ENCODE results near the gene LNPK.
"Not testable (repeated sequence)": the region's sequence is repeated elsewhere in the genome, so short reads cannot be mapped to it uniquely, and the experiment has no call there.

Gene LNPK

GRCh38 chr2:175976391-175977157 is 25.5 kb downstream of the LNPK start:
- Histone ChIP-seq H3K4me3 (no peak overlapping the region), H3K27ac (no peak overlapping the region)
- no peak for TF ChIP-seq CTCF (IDR thresholded peaks at IDR 0.05)
- DNase-seq (ENCODE audit: low spot score) = no peak

DNA sequence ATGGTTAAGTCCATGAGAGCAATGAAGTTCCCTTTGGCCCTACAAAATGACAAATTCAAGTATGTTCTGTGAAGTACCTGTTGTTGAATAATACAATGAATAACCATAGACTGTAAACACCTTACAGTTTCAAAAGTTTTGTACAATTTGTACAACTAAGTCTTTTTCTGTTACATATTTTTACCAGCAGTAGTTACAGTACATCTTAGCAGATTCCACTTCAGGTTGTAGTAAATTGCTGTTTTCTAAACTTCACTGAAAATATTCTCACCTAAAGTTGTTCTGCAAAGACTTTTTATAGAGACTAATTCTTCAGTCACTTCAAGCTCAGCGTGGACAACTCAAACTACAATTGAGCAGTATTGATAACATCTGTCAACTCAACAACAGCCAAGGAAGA is 28.7 kb downstream of the LNPK start:
- Histone ChIP-seq H3K27ac (no peak overlapping the region), H3K4me3 (no peak overlapping the region)
- no peak for DNase-seq (ENCODE audit: low spot score)
- no peak for TF ChIP-seq CTCF (IDR thresholded peaks at IDR 0.05)

GRCh38 chr2:175966839-175967238 is 35.2 kb downstream of the LNPK start:
- Histone ChIP-seq H3K27ac (no peak overlapping the region), H3K4me3 (no peak overlapping the region)
- TF ChIP-seq CTCF (IDR thresholded peaks at IDR 0.05) = no peak
- DNase-seq (ENCODE audit: low spot score) = no peak

- DNase-seq (ENCODE audit: low spot score) = no peak
- Histone ChIP-seq H3K27ac (no peak overlapping the region), H3K4me3 (no peak overlapping the region)
- TF ChIP-seq CTCF (IDR thresholded peaks at IDR 0.05) = no peak
Observed at GRCh38 chr2:175965773-175966172, 36.3 kb downstream of the LNPK start.

GRCh38 chr2:175964195-175964594 is 37.9 kb downstream of the LNPK start:
- no peak for DNase-seq (ENCODE audit: low spot score)
- Histone ChIP-seq H3K27ac (no peak overlapping the region), H3K4me3 (no peak overlapping the region)
- no peak for TF ChIP-seq CTCF (IDR thresholded peaks at IDR 0.05)

DNA sequence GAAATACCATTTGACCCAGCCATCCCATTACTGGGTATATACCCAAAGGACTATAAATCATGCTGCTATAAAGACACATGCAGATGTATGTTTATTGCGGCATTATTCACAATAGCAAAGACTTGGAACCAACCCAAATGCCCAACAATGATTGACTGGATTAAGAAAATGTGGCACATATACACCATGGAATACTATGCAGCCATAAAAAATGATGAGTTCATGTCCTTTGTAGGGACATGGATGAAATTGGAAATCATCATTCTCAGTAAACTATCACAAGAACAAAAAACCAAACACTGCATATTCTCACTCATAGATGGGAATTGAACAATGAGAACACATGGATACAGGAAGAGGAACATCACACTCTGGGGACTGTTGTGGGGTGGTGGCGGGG is 38.9 kb downstream of the LNPK start:
- H3K27ac ChIP-seq; H3K4me3 ChIP-seq; DNase-seq (ENCODE audit: low spot score): not testable (repeated sequence)

GRCh38 chr2:175957845-175958244 is 44.2 kb downstream of the LNPK start:
- H3K27ac ChIP-seq = no peak overlapping the region
- H3K4me3 ChIP-seq = no peak overlapping the region
- no peak for TF ChIP-seq CTCF (IDR thresholded peaks at IDR 0.05)
- no peak for DNase-seq (ENCODE audit: low spot score)
